COLO668 (cell line): Measurements from ENCODE around the gene LAMC2.
"Not testable (repeated sequence)": the region's sequence is repeated elsewhere in the genome, so short reads cannot be mapped to it uniquely, and the experiment has no call there.

Experiments used
- DNase-seq: peaks from one replicate; lab custom pipeline; 2025; ENCODE audit not compliant: unreplicated experiment; lab: John Stamatoyannopoulos, UW

The LAMC2 gene

GRCh38 chr1:183185941-183186490, at the start of gene LAMC2:
Gene LAMC2, plus strand, starts transcription at chr1:183186264. Its CDS starts 89 bp downstream, at chr1:183186353.
- peak; percentile 85 for DNase-seq

- DNase-seq, result no peak
Observed at GRCh38 chr1:183137782-183138181, 48.3 kb upstream of the LAMC2 start.

GRCh38 chr1:183138301-183138700, 47.8 kb upstream of the LAMC2 start:
- DNase-seq, result no peak

GRCh38 chr1:183139281-183139942, 46.7 kb upstream of the LAMC2 start:
- peak; percentile 56 for DNase-seq

- no peak for DNase-seq
Observed at GRCh38 chr1:183140633-183141032, 45.4 kb upstream of the LAMC2 start.

GRCh38 chr1:183142171-183142570, 43.9 kb upstream of the LAMC2 start:
- DNase-seq, result no peak

- no peak for DNase-seq
Observed at GRCh38 chr1:183143576-183144315, 42.3 kb upstream of the LAMC2 start.

GRCh38 chr1:183144752-183145151, 41.3 kb upstream of the LAMC2 start:
- DNase-seq, result no peak

GRCh38 chr1:183147735-183148134, 38.3 kb upstream of the LAMC2 start:
- DNase-seq, result no peak

GRCh38 chr1:183148599-183148998, 37.5 kb upstream of the LAMC2 start:
- no peak for DNase-seq

- no peak for DNase-seq
Observed at GRCh38 chr1:183149273-183149672, 36.8 kb upstream of the LAMC2 start.

- not testable (repeated sequence) for DNase-seq
Observed at GRCh38 chr1:183150032-183150431, 36.0 kb upstream of the LAMC2 start.

- DNase-seq, result no peak
Observed at GRCh38 chr1:183150445-183150844, 35.6 kb upstream of the LAMC2 start.

GRCh38 chr1:183152180-183152579, 33.9 kb upstream of the LAMC2 start:
- DNase-seq, result no peak

- no peak for DNase-seq
Observed at GRCh38 chr1:183155939-183156338, 30.1 kb upstream of the LAMC2 start.

- peak; percentile 75 for DNase-seq
Observed at GRCh38 chr1:183159960-183160359, 26.1 kb upstream of the LAMC2 start.

GRCh38 chr1:183161391-183161790, 24.7 kb upstream of the LAMC2 start:
- no peak for DNase-seq

- no peak for DNase-seq
Observed at GRCh38 chr1:183163316-183163715, 22.7 kb upstream of the LAMC2 start.

- no peak for DNase-seq
Observed at GRCh38 chr1:183164340-183164739, 21.7 kb upstream of the LAMC2 start.

GRCh38 chr1:183164963-183165362, 21.1 kb upstream of the LAMC2 start:
- DNase-seq, result no peak

- DNase-seq, result no peak
Observed at GRCh38 chr1:183165456-183165855, 20.6 kb upstream of the LAMC2 start.

- no peak for DNase-seq
Observed at GRCh38 chr1:183166454-183166853, 19.6 kb upstream of the LAMC2 start.
